ENCODE data around the gene KCMF1.

KCMF1 gene

GRCh38 chr2:85032621-85033020, 61.7 kb downstream of the KCMF1 start:
- Histone ChIP-seq H3K4me3 (IDR thresholded peaks at IDR 0.05; ENCODE audit: insufficient read depth, low read depth, low read length) (no peak overlapping the region), H3K4me1 (ENCODE audit: low read depth, poor library complexity, severe bottlenecking) (no peaks in the 10 kb centered on the region), H2AFZ (ENCODE audit: low read depth) (no peak overlapping the region), H3K27ac (no peak overlapping the region), H3K36me3 (ENCODE audit: insufficient read depth) (no peaks in the 10 kb centered on the region; the same call in 1 of the 2 replicates), H3K9ac (no peak overlapping the region), H3K4me2 (no peak overlapping the region), H3K27me3 (ENCODE audit: insufficient read depth, low read depth) (no peaks in the 10 kb centered on the region), H3K79me2 (ENCODE audit: insufficient read depth, low read depth) (peaks cover 31% of the 10 kb centered on the region; the same call in 1 of the 2 replicates), H4K20me1 (ENCODE audit: insufficient read depth) (no peaks in the 10 kb centered on the region)
- TF ChIP-seq, protein P1, sequence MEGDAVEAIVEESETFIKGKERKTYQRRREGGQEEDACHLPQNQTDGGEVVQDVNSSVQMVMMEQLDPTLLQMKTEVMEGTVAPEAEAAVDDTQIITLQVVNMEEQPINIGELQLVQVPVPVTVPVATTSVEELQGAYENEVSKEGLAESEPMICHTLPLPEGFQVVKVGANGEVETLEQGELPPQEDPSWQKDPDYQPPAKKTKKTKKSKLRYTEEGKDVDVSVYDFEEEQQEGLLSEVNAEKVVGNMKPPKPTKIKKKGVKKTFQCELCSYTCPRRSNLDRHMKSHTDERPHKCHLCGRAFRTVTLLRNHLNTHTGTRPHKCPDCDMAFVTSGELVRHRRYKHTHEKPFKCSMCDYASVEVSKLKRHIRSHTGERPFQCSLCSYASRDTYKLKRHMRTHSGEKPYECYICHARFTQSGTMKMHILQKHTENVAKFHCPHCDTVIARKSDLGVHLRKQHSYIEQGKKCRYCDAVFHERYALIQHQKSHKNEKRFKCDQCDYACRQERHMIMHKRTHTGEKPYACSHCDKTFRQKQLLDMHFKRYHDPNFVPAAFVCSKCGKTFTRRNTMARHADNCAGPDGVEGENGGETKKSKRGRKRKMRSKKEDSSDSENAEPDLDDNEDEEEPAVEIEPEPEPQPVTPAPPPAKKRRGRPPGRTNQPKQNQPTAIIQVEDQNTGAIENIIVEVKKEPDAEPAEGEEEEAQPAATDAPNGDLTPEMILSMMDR (conservative IDR thresholded peaks at IDR 0.05; ENCODE audit: low read depth, low read length), result no peak

- H2AFZ ChIP-seq (ENCODE audit: low read depth), result no peak overlapping the region
- TF ChIP-seq, protein P1 (conservative IDR thresholded peaks at IDR 0.05; ENCODE audit: low read depth, low read length), result no peak
- H3K36me3 ChIP-seq (ENCODE audit: insufficient read depth), result no peaks in the 10 kb centered on the region; the same call in 1 of the 2 replicates
- no peak overlapping the region for H3K27ac ChIP-seq
- peaks cover 26% of the 10 kb centered on the region; the same call in 1 of the 2 replicates for H3K79me2 ChIP-seq (ENCODE audit: insufficient read depth, low read depth)
- H3K27me3 ChIP-seq (ENCODE audit: insufficient read depth, low read depth), result no peaks in the 10 kb centered on the region
- H3K4me3 ChIP-seq (IDR thresholded peaks at IDR 0.05; ENCODE audit: insufficient read depth, low read depth, low read length), result no peak overlapping the region
- H3K4me2 ChIP-seq, result no peak overlapping the region
- no peaks in the 10 kb centered on the region for H4K20me1 ChIP-seq (ENCODE audit: insufficient read depth)
- no peaks in the 10 kb centered on the region for H3K4me1 ChIP-seq (ENCODE audit: low read depth, poor library complexity, severe bottlenecking)
- H3K9ac ChIP-seq, result no peak overlapping the region
Measured at GRCh38 chr2:85033388-85033787, 62.4 kb downstream of the KCMF1 start.

DNA sequence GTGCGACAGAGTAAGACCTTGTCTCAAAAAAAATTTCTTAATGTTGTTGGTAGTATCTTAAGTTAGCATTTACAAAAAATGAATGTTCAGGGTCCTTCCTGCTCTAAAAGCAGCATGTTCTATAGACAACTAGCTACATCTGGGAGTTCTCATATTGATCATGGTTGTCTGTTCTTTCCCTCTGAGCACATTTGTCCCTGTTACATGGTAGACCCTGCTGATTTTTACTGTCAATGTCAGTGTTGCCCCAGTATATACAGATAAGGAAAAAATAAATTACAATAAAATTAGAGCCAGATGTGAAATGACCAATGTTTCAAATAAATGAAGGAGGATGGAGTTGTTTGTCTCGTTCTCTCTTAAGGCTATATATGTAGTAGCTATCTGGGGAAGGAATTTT, 63.2 kb downstream of the KCMF1 start:
- no peaks in the 10 kb centered on the region for H4K20me1 ChIP-seq (ENCODE audit: insufficient read depth)
- no peak overlapping the region for H3K27ac ChIP-seq
- no peaks in the 10 kb centered on the region for H3K27me3 ChIP-seq (ENCODE audit: insufficient read depth, low read depth)
- H3K9ac ChIP-seq, result no peak overlapping the region
- no peak overlapping the region for H2AFZ ChIP-seq (ENCODE audit: low read depth)
- no peaks in the 10 kb centered on the region; the same call in 1 of the 2 replicates for H3K36me3 ChIP-seq (ENCODE audit: insufficient read depth)
- no peaks in the 10 kb centered on the region for H3K4me1 ChIP-seq (ENCODE audit: low read depth, poor library complexity, severe bottlenecking)
- no peak overlapping the region for H3K4me2 ChIP-seq
- peaks cover 26% of the 10 kb centered on the region; the same call in 1 of the 2 replicates for H3K79me2 ChIP-seq (ENCODE audit: insufficient read depth, low read depth)
- TF ChIP-seq, protein P1 (conservative IDR thresholded peaks at IDR 0.05; ENCODE audit: low read depth, low read length), result no peak
- no peak overlapping the region for H3K4me3 ChIP-seq (IDR thresholded peaks at IDR 0.05; ENCODE audit: insufficient read depth, low read depth, low read length)

DNA sequence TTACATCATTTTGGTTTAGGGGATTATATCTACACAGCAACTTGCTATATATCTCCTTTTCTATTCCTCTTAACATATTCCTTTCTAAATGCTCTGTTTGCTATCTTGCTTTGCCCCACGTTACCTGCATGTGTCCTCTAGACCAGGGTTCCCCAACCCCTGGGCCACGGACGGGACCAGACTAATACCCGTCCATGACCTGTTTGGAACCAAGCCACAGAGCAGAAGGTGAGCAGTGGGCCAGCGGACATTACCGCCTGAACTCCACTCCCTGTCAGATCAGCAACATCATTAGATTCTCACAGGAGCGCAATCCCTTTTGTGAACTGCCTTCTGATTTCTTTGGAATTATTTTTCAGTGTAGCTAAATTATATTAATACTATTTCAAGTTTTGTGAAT, 66.7 kb downstream of the KCMF1 start:
- H3K27me3 ChIP-seq (ENCODE audit: insufficient read depth, low read depth), result no peaks in the 10 kb centered on the region
- H3K4me3 ChIP-seq (IDR thresholded peaks at IDR 0.05; ENCODE audit: insufficient read depth, low read depth, low read length), result no peak overlapping the region
- no peaks in the 10 kb centered on the region for H3K36me3 ChIP-seq (ENCODE audit: insufficient read depth)
- no peaks in the 10 kb centered on the region for H3K4me1 ChIP-seq (ENCODE audit: low read depth, poor library complexity, severe bottlenecking)
- TF ChIP-seq, protein P1 (conservative IDR thresholded peaks at IDR 0.05; ENCODE audit: low read depth, low read length), result no peak
- H2AFZ ChIP-seq (ENCODE audit: low read depth), result no peak overlapping the region
- H3K9ac ChIP-seq, result no peak overlapping the region
- H3K4me2 ChIP-seq, result no peak overlapping the region
- H3K79me2 ChIP-seq (ENCODE audit: insufficient read depth, low read depth), result peaks cover 8% of the 10 kb centered on the region; the same call in 1 of the 2 replicates
- H4K20me1 ChIP-seq (ENCODE audit: insufficient read depth), result no peaks in the 10 kb centered on the region
- no peak overlapping the region for H3K27ac ChIP-seq

Measured in KMS-11 (cell line).